ENCODE data around the gene ORC5.

GRCh38 chr7:104160375-104160774 is 47.4 kb downstream of the ORC5 start:
- TF ChIP-seq, protein P1, sequence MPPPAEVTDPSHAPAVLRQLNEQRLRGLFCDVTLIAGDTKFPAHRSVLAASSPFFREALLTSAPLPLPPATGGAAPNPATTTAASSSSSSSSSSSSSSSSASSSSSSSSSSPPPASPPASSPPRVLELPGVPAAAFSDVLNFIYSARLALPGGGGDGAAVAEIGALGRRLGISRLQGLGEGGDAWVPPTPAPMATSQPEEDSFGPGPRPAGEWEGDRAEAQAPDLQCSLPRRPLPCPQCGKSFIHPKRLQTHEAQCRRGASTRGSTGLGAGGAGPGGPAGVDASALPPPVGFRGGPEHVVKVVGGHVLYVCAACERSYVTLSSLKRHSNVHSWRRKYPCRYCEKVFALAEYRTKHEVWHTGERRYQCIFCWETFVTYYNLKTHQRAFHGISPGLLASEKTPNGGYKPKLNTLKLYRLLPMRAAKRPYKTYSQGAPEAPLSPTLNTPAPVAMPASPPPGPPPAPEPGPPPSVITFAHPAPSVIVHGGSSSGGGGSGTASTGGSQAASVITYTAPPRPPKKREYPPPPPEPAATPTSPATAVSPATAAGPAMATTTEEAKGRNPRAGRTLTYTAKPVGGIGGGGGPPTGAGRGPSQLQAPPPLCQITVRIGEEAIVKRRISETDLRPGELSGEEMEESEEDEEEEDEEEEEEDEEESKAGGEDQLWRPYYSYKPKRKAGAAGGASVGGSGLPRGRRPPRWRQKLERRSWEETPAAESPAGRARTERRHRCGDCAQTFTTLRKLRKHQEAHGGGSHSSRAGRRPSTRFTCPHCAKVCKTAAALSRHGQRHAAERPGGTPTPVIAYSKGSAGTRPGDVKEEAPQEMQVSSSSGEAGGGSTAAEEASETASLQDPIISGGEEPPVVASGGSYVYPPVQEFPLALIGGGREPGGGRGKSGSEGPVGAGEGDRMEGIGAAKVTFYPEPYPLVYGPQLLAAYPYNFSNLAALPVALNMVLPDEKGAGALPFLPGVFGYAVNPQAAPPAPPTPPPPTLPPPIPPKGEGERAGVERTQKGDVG (CRISPR knock-in tag; IDR thresholded peaks at IDR 0.05; ENCODE audit: borderline replicate concordance) = no peak
- TF ChIP-seq CTCF (CRISPR knock-in tag; IDR thresholded peaks at IDR 0.05) (no peak; the same call in 1 of the 2 replicates), RAD51 (IDR thresholded peaks at IDR 0.05; ENCODE audit: borderline replicate concordance) (no peak), BCLAF1 (IDR thresholded peaks at IDR 0.05) (no peak), MEF2D (CRISPR knock-in tag; IDR thresholded peaks at IDR 0.05) (no peak), RBFOX2 (IDR thresholded peaks at IDR 0.05; ENCODE audit: low read depth, low read length) (no peak)

All from HepG2 (cell line).